Right lobe of liver (tissue), 6 donors: Measurements from ENCODE around the gene WNT3. TPM values are rescaled to one million over a fixed set of nuclear protein-coding genes. Genes with fewer than 3 reads are reported as not detected.

Experiments
- ATAC-seq, 4 donors: fragments of 200-7000 bp; cut with Tn5 transposase; one replicate each; pipeline ENCODE4 v1.9.1; 2020; ENCODE audit warnings: mild to moderate bottlenecking in 4 of 4, moderate library complexity in 4 of 4
- DNase-seq, 3 donors: peaks; one replicate each; pipeline ENCODE4 v3.0.0-alpha.2; 2020
- H3K27ac ChIP-seq, 3 donors: fragments of 200-600 bp; one replicate each; pipeline ENCODE4 v1.8.0; 2022
- H3K27me3 ChIP-seq, 2 donors: fragments of 200-600 bp; one replicate each; pipeline ENCODE4 v1.8.0; 2022
- H3K36me3 ChIP-seq, 4 donors: fragments of 200-600 bp; sonication (generic) in 1 of 4; one replicate each; pipeline versions ENCODE4 v1.5.1 to v1.8.0; 2017 to 2022; ENCODE audit warnings: control low read depth in 1 of 4
- H3K4me1 ChIP-seq, 4 donors: fragments of 200-600 bp; sonication (generic) in 1 of 4; one replicate each; pipeline versions ENCODE4 v1.5.1 to v1.8.0; 2017 to 2022; ENCODE audit warnings: control low read depth in 1 of 4
- H3K4me3 ChIP-seq, 3 donors: fragments of 200-600 bp; one replicate each; pipeline ENCODE4 v1.8.0; 2022
- H3K9me3 ChIP-seq, 4 donors: fragments of 200-600 bp; sonication (generic) in 1 of 4; one replicate each; pipeline versions ENCODE4 v1.5.1 to v1.8.0; 2017 to 2022; ENCODE audit warnings: control low read depth in 1 of 4
- CTCF ChIP-seq, 4 donors: fragments of 200-600 bp in 3 of 4; fragments of 450-650 bp in 1 of 4; IDR thresholded peaks; one replicate each; pipeline versions ENCODE4 v1.5.1 to v1.8.0; 2016 to 2022; ENCODE audit warnings: antibody characterized with exemption in 4 of 4, mild to moderate bottlenecking in 2 of 4
- POLR2A ChIP-seq: fragments of 450-650 bp; IDR thresholded peaks from one replicate; pipeline ENCODE4 v1.6.1; 2017; ENCODE audit warnings: antibody characterized with exemption, mild to moderate bottlenecking
- WGBS: methylation state at CpG from one replicate; pipeline ENCODE4 v1.1.6; 2018; ENCODE audit warnings: low coverage, low lambda C conversion rate; ENCODE audit not compliant: insufficient coverage; ENCODE audit errors: missing lambda C conversion rate; 5-methylcytosine and 5-hydroxymethylcytosine counted together
- intact Hi-C, 2 donors: fragments of 100-400 bp; cut with DNase I; formaldehyde crosslinking; loops; one replicate each; pipeline versions ENCODE4 v1.11.2 to v1.14.1; 2022
- total RNA-seq, 6 experiments: library from RNA; depleted of rRNA in 2 of 6; stranded (reverse); fragments of >200 nt in 2 of 6; fragmentation: NEBNext Ultra II Directional in 3 of 6; extraction: Animal tissue kit (Norgen Biotek cat#: 25700) in 3 of 6; gene quantifications; one replicate each; pipeline versions ENCODE4 v1.1.0 to v1.2.4, GENCODE V29; 2016 to 2023
- donor health status: DM: no; HTN: yes; CAD: no.
- donor health status: DM: no; HTN: no; CAD: no.
- donor health status: DM: no; HTN: no; CAD: no.
- donor health status: DM: no; HTN: yes; CAD: no.
- donor health status: DM: no; HTN: yes; CAD: no.

The WNT3 gene
- total RNA-seq, 6 experiments from 2014 or later, result 1.0 to 5.0 (median 4.0) TPM

- H3K4me1 ChIP-seq, result no peaks in the 10 kb centered on the region
- H3K27ac ChIP-seq, result no peak overlapping the region
- H3K36me3 ChIP-seq, result peaks cover 0 to 1% (median 0%) of the 10 kb centered on the region in 4 donors
- no peaks in the 10 kb centered on the region for H3K9me3 ChIP-seq
- WGBS, result 96% methylated on average over 4 of the region's 4 CpGs
- intact Hi-C loops, result no loop called here
- DNase-seq (no peak), ATAC-seq (no peak)
- TF ChIP-seq CTCF (IDR thresholded peaks at IDR 0.05) (no peak), POLR2A (no peak)
- no peaks in the 10 kb centered on the region for H3K27me3 ChIP-seq
- H3K4me3 ChIP-seq, result no peak overlapping the region
These were observed 79.9 kb downstream of the WNT3 start for GRCh38 chr17:46738544-46738943.

DNA sequence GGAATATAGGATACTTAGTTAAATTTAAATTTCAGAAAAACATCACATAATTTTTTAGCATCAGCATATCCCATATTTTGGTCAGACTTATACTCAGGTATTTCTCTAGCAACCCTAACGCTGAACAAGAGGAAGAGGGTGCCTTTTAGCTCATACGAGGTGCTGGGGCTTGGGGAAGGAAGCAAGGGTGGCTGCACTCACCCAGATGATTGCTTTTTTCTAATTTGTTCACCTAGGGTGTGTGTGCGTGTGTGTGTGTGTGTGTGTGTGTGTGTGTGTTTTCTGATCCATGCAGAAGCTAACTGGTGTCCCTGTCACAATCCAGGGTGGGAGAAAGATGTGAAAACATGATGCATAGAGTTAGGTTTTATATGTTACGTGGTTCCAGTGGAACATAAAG is 81.2 kb downstream of the WNT3 start:
- TF ChIP-seq POLR2A (no peak), CTCF (IDR thresholded peaks at IDR 0.05) (no peak)
- WGBS, result 87% methylated on average over 4 of the region's 4 CpGs
- Histone ChIP-seq H3K27ac (no peak overlapping the region), H3K4me3 (no peak overlapping the region), H3K4me1 (no peaks in the 10 kb centered on the region), H3K27me3 (no peaks in the 10 kb centered on the region), H3K36me3 (peaks cover 0 to 1% (median 0%) of the 10 kb centered on the region in 4 donors), H3K9me3 (no peaks in the 10 kb centered on the region)
- intact Hi-C loops, result no loop called here
- DNase-seq (no peak), ATAC-seq (no peak)

GRCh38 chr17:46736100-46736499 is 82.4 kb downstream of the WNT3 start:
- ATAC-seq, result no peak
- TF ChIP-seq POLR2A, result no peak
- no peak for TF ChIP-seq CTCF (IDR thresholded peaks at IDR 0.05)
- intact Hi-C loops, result no loop called here
- H3K4me3 ChIP-seq, result no peak overlapping the region
- peaks cover 0 to 1% (median 0%) of the 10 kb centered on the region in 4 donors for H3K36me3 ChIP-seq
- H3K9me3 ChIP-seq, result no peaks in the 10 kb centered on the region
- H3K4me1 ChIP-seq, result no peaks in the 10 kb centered on the region
- no peak for DNase-seq
- no peak overlapping the region for H3K27ac ChIP-seq
- no peaks in the 10 kb centered on the region for H3K27me3 ChIP-seq

DNA sequence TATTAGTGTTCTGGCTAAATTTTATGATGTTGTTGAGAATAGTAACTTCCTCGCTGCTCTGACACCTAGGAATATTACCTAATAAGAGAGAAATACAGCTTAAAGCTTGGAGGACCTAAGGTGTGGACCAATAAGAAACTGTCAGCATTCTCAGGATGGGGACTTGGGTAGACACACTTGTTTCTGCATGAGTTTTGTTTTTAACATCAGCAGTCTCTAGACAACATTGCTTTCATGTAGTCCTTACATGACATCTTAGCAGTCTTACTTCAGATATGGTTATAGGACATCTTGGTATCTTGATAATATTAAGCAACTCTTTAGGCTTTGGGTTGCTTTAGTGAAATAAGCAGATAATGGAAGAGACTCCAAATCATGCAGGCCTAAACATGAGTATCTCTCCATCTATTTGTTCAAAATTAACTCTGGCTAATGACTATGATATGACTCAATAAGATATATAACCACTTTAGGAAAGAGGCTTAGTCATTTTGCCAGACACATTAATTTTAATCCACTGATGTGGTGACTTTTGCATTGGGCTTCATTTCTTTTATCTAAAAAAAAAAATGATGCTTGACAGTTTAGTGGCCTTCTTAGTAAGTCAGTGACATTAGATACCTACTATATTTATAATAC is 84.5 kb downstream of the WNT3 start:
- intact Hi-C loops, result no loop called here
- Histone ChIP-seq H3K4me3 (no peak overlapping the region), H3K27ac (no peak overlapping the region), H3K4me1 (no peaks in the 10 kb centered on the region), H3K36me3 (peaks cover 0 to 10% (median 0%) of the 10 kb centered on the region in 4 donors), H3K27me3 (no peaks in the 10 kb centered on the region), H3K9me3 (no peaks in the 10 kb centered on the region)
- WGBS, result 90% methylated on average over 1 of the region's 1 CpG
- ATAC-seq (no peak), DNase-seq (no peak)
- TF ChIP-seq POLR2A (no peak), CTCF (IDR thresholded peaks at IDR 0.05) (no peak)
